ENCODE measurements around the gene POMT2.

The POMT2 gene

GRCh38 chr14:77320238-77320935, at the start of gene POMT2:
Gene POMT2 (minus strand): TSS chr14:77320883. CDS start chr14:77320681, 202 bp downstream.
- peak within 1 kb of the TSS; percentile 79 for H3K4me3 ChIP-seq (ENCODE audit: control insufficient read depth, low read depth, low read length)
- TF ChIP-seq CTCF (conservative IDR thresholded peaks at IDR 0.05; ENCODE audit: control insufficient read depth, insufficient read depth, low read depth, low read length): no peak
- DNase-seq (ENCODE audit: low read depth): peak; percentile 81

GRCh38 chr14:77369285-77369684, 48.6 kb upstream of the POMT2 start:
- no peak for TF ChIP-seq CTCF (conservative IDR thresholded peaks at IDR 0.05; ENCODE audit: control insufficient read depth, insufficient read depth, low read depth, low read length)
- no peak overlapping the region for H3K4me3 ChIP-seq (ENCODE audit: control insufficient read depth, low read depth, low read length)
- DNase-seq (ENCODE audit: low read depth): no peak

- no peak for TF ChIP-seq CTCF (conservative IDR thresholded peaks at IDR 0.05; ENCODE audit: control insufficient read depth, insufficient read depth, low read depth, low read length)
- no peak overlapping the region for H3K4me3 ChIP-seq (ENCODE audit: control insufficient read depth, low read depth, low read length)
- DNase-seq (ENCODE audit: low read depth): no peak
These were observed 43.5 kb upstream of the POMT2 start for GRCh38 chr14:77364146-77364545.

- no peak for TF ChIP-seq CTCF (conservative IDR thresholded peaks at IDR 0.05; ENCODE audit: control insufficient read depth, insufficient read depth, low read depth, low read length)
- DNase-seq (ENCODE audit: low read depth): no peak
- H3K4me3 ChIP-seq (ENCODE audit: control insufficient read depth, low read depth, low read length): no peak overlapping the region
These were observed 38.9 kb upstream of the POMT2 start for GRCh38 chr14:77359626-77360025.

- DNase-seq (ENCODE audit: low read depth): no peak
- H3K4me3 ChIP-seq (ENCODE audit: control insufficient read depth, low read depth, low read length): no peak overlapping the region
- TF ChIP-seq CTCF (conservative IDR thresholded peaks at IDR 0.05; ENCODE audit: control insufficient read depth, insufficient read depth, low read depth, low read length): no peak
These were observed 36.2 kb upstream of the POMT2 start for GRCh38 chr14:77356899-77357298.

- no peak overlapping the region for H3K4me3 ChIP-seq (ENCODE audit: control insufficient read depth, low read depth, low read length)
- TF ChIP-seq CTCF (conservative IDR thresholded peaks at IDR 0.05; ENCODE audit: control insufficient read depth, insufficient read depth, low read depth, low read length): no peak
- DNase-seq (ENCODE audit: low read depth): no peak
These were observed 35.1 kb upstream of the POMT2 start for GRCh38 chr14:77355811-77356210.
